WTC11 (cell line): Measurements from ENCODE around the gene NOC2L. TPM values are rescaled to one million over a fixed set of nuclear protein-coding genes. Genes with fewer than 3 reads are reported as not detected.
A peak's percentile ranks its signal among the peaks of the same experiment; 100 is the strongest.

Experiments used
- ATAC-seq: fragments of 200-7000 bp; cut with Tn5 transposase; 2 replicates; pipeline ENCODE4 v1.10.0; 2021; ENCODE audit warnings: mild to moderate bottlenecking, moderate library complexity
- CTCF ChIA-PET: fragments of 300-600 bp; sonication (Branson Sonifier 250); formaldehyde crosslinking; loops from one replicate; lab custom pipeline; 2021; ENCODE audit warnings: antibody characterized with exemption; lab: Charles Lee
- POLR2A ChIA-PET: fragments of 350-600 bp; sonication (Branson Sonifier 250); formaldehyde crosslinking; loops from one replicate; lab custom pipeline; 2021; ENCODE audit warnings: antibody characterized with exemption; lab: Charles Lee
- DNase-seq: peaks from one replicate; pipeline ENCODE4 v3.0.0; 2021; ENCODE audit warnings: low spot score
- H3K27ac Mint-ChIP-seq: 2 replicates; pipeline ENCODE4 v1.8.0; 2021; ENCODE audit warnings: mixed read lengths
- H3K27me3 Mint-ChIP-seq: 2 replicates; pipeline ENCODE4 v1.8.0; 2021; ENCODE audit warnings: low read depth, mild to moderate bottlenecking, moderate library complexity, mixed read lengths
- H3K36me3 Mint-ChIP-seq: 2 replicates; pipeline ENCODE4 v1.8.0; 2021; ENCODE audit warnings: mixed read lengths
- H3K4me1 Mint-ChIP-seq: 2 replicates; pipeline ENCODE4 v1.8.0; 2022; ENCODE audit warnings: mixed read lengths
- H3K4me3 Mint-ChIP-seq: 2 replicates; pipeline ENCODE4 v1.8.0; 2021; ENCODE audit warnings: mild to moderate bottlenecking, moderate library complexity, mixed read lengths
- H3K9me3 Mint-ChIP-seq: 2 replicates; pipeline ENCODE4 v1.8.0; 2021; ENCODE audit warnings: mixed read lengths
- AFF4 ChIP-seq: sonication (generic); formaldehyde crosslinking; IDR thresholded peaks from 2 replicates; pipeline ENCODE4 v1.8.1; 2023; ENCODE audit warnings: mild to moderate bottlenecking, missing genetic modification reagents, borderline replicate concordance
- ATF1 ChIP-seq: sonication (generic); formaldehyde crosslinking; IDR thresholded peaks from 2 replicates; pipeline ENCODE4 v1.8.1; 2023; ENCODE audit warnings: mild to moderate bottlenecking, moderate library complexity, missing genetic modification reagents
- EMX1 ChIP-seq: fragments of 250-450 bp; sonication (Bioruptor Pico); IDR thresholded peaks from 2 replicates; pipeline ENCODE4 v1.8.0; 2021; ENCODE audit warnings: mild to moderate bottlenecking
- ETV6 ChIP-seq: sonication (generic); formaldehyde crosslinking; IDR thresholded peaks from 2 replicates; pipeline ENCODE4 v1.8.1; 2022; ENCODE audit warnings: mild to moderate bottlenecking, missing genetic modification reagents
- FOXK1 ChIP-seq: sonication (generic); formaldehyde crosslinking; IDR thresholded peaks from 2 replicates; pipeline ENCODE4 v1.8.0; 2022; ENCODE audit warnings: mild to moderate bottlenecking, moderate library complexity, missing genetic modification reagents
- GTF2I ChIP-seq: fragments of 250-450 bp; sonication (Bioruptor Pico); conservative IDR thresholded peaks from 2 replicates; pipeline ENCODE4 v1.4.0; 2021; ENCODE audit warnings: mild to moderate bottlenecking
- HMGA2 ChIP-seq: fragments of 250-450 bp; sonication (Bioruptor Pico); IDR thresholded peaks from 2 replicates; pipeline ENCODE4 v1.4.0; 2021; ENCODE audit warnings: mild to moderate bottlenecking, moderate library complexity
- IRF1 ChIP-seq: sonication (generic); formaldehyde crosslinking; IDR thresholded peaks from 2 replicates; pipeline ENCODE4 v1.8.0; 2023; ENCODE audit warnings: missing genetic modification reagents
- JUN ChIP-seq: sonication (generic); formaldehyde crosslinking; IDR thresholded peaks from 2 replicates; pipeline ENCODE4 v1.8.0; 2023; ENCODE audit warnings: mild to moderate bottlenecking, missing genetic modification reagents
- KAT7 ChIP-seq: sonication (generic); formaldehyde crosslinking; IDR thresholded peaks from 2 replicates; pipeline ENCODE4 v1.8.1; 2023; ENCODE audit warnings: missing genetic modification reagents, mild to moderate bottlenecking, borderline replicate concordance
- MXD4 ChIP-seq: fragments of 250-450 bp; sonication (Bioruptor Pico); IDR thresholded peaks from 2 replicates; pipeline ENCODE4 v1.8.0; 2021; ENCODE audit warnings: mild to moderate bottlenecking, moderate library complexity, borderline replicate concordance
- NFATC4 ChIP-seq: fragments of 250-450 bp; sonication (Bioruptor Pico); IDR thresholded peaks from 2 replicates; pipeline ENCODE4 v1.9.0; 2021; ENCODE audit warnings: mild to moderate bottlenecking
- NR1H2 ChIP-seq: sonication (generic); formaldehyde crosslinking; IDR thresholded peaks from 2 replicates; pipeline ENCODE4 v1.9.0; 2021; ENCODE audit warnings: mild to moderate bottlenecking, moderate library complexity, missing genetic modification reagents
- NR2C2 ChIP-seq: sonication (generic); formaldehyde crosslinking; IDR thresholded peaks from 2 replicates; pipeline ENCODE4 v1.8.0; 2022; ENCODE audit warnings: mild to moderate bottlenecking, missing genetic modification reagents
- PRRX2 ChIP-seq: fragments of 250-450 bp; sonication (Bioruptor Pico); IDR thresholded peaks from 2 replicates; pipeline ENCODE4 v1.8.0; 2021; ENCODE audit warnings: mild to moderate bottlenecking
- TCF7 ChIP-seq: sonication (generic); formaldehyde crosslinking; IDR thresholded peaks from 2 replicates; pipeline ENCODE4 v1.8.0; 2022; ENCODE audit warnings: mild to moderate bottlenecking, low read depth, missing genetic modification reagents, moderate library complexity
- TEAD1 ChIP-seq: sonication (generic); formaldehyde crosslinking; IDR thresholded peaks from 2 replicates; pipeline ENCODE4 v1.8.0; 2022; ENCODE audit warnings: mild to moderate bottlenecking, missing genetic modification reagents
- TP53 ChIP-seq: sonication (generic); formaldehyde crosslinking; IDR thresholded peaks from 2 replicates; pipeline ENCODE4 v1.8.1; 2023; ENCODE audit warnings: mild to moderate bottlenecking, missing genetic modification reagents
- USF2 ChIP-seq: sonication (generic); formaldehyde crosslinking; IDR thresholded peaks from 2 replicates; pipeline ENCODE4 v1.8.1; 2023; ENCODE audit warnings: mild to moderate bottlenecking, missing genetic modification reagents, moderate library complexity
- ZBTB21 ChIP-seq: sonication (generic); formaldehyde crosslinking; IDR thresholded peaks from 2 replicates; pipeline ENCODE4 v1.8.1; 2023; ENCODE audit warnings: mild to moderate bottlenecking, missing genetic modification reagents, borderline replicate concordance
- ZBTB43 ChIP-seq: sonication (generic); formaldehyde crosslinking; IDR thresholded peaks from 2 replicates; pipeline ENCODE4 v1.8.1; 2023; ENCODE audit warnings: mild to moderate bottlenecking, missing genetic modification reagents
- ZNF232 ChIP-seq: sonication (generic); formaldehyde crosslinking; IDR thresholded peaks from 2 replicates; pipeline ENCODE4 v1.8.0; 2022; ENCODE audit warnings: mild to moderate bottlenecking, missing genetic modification reagents
- ZNF416 ChIP-seq: fragments of 250-450 bp; sonication (Bioruptor Pico); IDR thresholded peaks from 2 replicates; pipeline ENCODE4 v1.9.0; 2021; ENCODE audit warnings: mild to moderate bottlenecking, inconsistent platforms
- total RNA-seq: library from RNA; stranded (reverse); gene quantifications from 3 replicates; pipeline ENCODE4 v1.2.3, GENCODE V29; 2021

The NOC2L gene
- total RNA-seq, 1 experiment from 2014 or later, result 182 TPM

GRCh38 chr1:944341-945325, 14.4 kb downstream of the NOC2L start:
- no peaks in the 10 kb centered on the region for H3K9me3 Mint-ChIP-seq
- peaks cover 3% of the 10 kb centered on the region; the same call in 1 of the 2 replicates for H3K4me1 Mint-ChIP-seq
- peaks cover 30% of the 10 kb centered on the region for H3K27me3 Mint-ChIP-seq
- TF ChIP-seq GTF2I (CRISPR knock-in tag) (no peak), ETV6 (no peak), IRF1 (no peak), NR1H2 (CRISPR knock-in tag) (no peak), ZNF416 (CRISPR knock-in tag) (no peak)
- no peak overlapping the region for H3K27ac Mint-ChIP-seq
- ATAC-seq (no peak), DNase-seq (no peak)
- H3K36me3 Mint-ChIP-seq, result peaks cover 12% of the 10 kb centered on the region
- ChIA-PET POLR2A (no interaction called here), CTCF (interaction anchor here (0.6 to 3.3 kb wide), 5 partner anchors 17 to 106 kb away, joined by 3 to 19 read pairs (median 5); no protein-coding TSS in a partner anchor)
- H3K4me3 Mint-ChIP-seq, result no peak overlapping the region

- POLR2A ChIA-PET, result no interaction called here
- Mint-ChIP-seq H3K36me3 (peaks cover 6% of the 10 kb centered on the region), H3K27ac (no peak overlapping the region), H3K27me3 (peaks cover 39% of the 10 kb centered on the region), H3K4me1 (peaks cover 6% of the 10 kb centered on the region), H3K4me3 (no peak overlapping the region; the same call in 1 of the 2 replicates), H3K9me3 (no peaks in the 10 kb centered on the region)
- TF ChIP-seq TP53 (CRISPR knock-in tag) (no peak), MXD4 (no peak), JUN (no peak), USF2 (no peak), ZBTB43 (CRISPR knock-in tag) (no peak), HMGA2 (CRISPR knock-in tag) (no peak), NR2C2 (no peak), KAT7 (CRISPR knock-in tag) (no peak)
- no peak for DNase-seq
- no peak for ATAC-seq
- CTCF ChIA-PET, result interaction anchor here (0.6 to 4.9 kb wide), 9 partner anchors 8 to 1506 kb away, joined by 3 to 28 read pairs (median 4); no protein-coding TSS in a partner anchor
Observed at GRCh38 chr1:943545-944340, 15.3 kb downstream of the NOC2L start.

- peak overlapping the region; percentile 42; the same call in 1 of the 2 replicates for H3K4me3 Mint-ChIP-seq
- H3K36me3 Mint-ChIP-seq, result peaks cover 5% of the 10 kb centered on the region; the same call in 1 of the 2 replicates
- ATAC-seq, result peak; percentile 2; the same call in 1 of the 2 replicates
- H3K4me1 Mint-ChIP-seq, result peaks cover 6% of the 10 kb centered on the region
- H3K9me3 Mint-ChIP-seq, result no peaks in the 10 kb centered on the region
- no peak overlapping the region for H3K27ac Mint-ChIP-seq
- DNase-seq, result no peak
- POLR2A ChIA-PET, result interaction anchor here (0.5 to 1.2 kb wide), 4 partner anchors 10 to 28 kb away, joined by 3 read pairs; partner anchors contain the start of gene NOC2L
- peaks cover 46% of the 10 kb centered on the region for H3K27me3 Mint-ChIP-seq
- CTCF ChIA-PET, result interaction anchor here (0.7 to 4.9 kb wide), 12 partner anchors 9 to 121 kb away, joined by 3 to 28 read pairs (median 5); partner anchors contain the start of gene PLEKHN1
- no peak for TF ChIP-seq AFF4 (CRISPR knock-in tag)
- no peak for TF ChIP-seq FOXK1
- no peak for TF ChIP-seq TCF7 (CRISPR knock-in tag)
- peak; percentile 70; the same call in 1 of the 2 replicates for TF ChIP-seq EMX1 (CRISPR knock-in tag)
- 0 out of 2 replicates have a peak, but pooled peaks have one; percentile 20 for TF ChIP-seq TP53 (CRISPR knock-in tag)
- 0 out of 2 replicates have a peak, but pooled peaks have one; percentile 50 for TF ChIP-seq NFATC4
- no peak for TF ChIP-seq PRRX2
- no peak for TF ChIP-seq ATF1 (CRISPR knock-in tag)
- no peak for TF ChIP-seq NR2C2
- peak; percentile 66 for TF ChIP-seq ZBTB21 (CRISPR knock-in tag)
- TF ChIP-seq ZNF232 (CRISPR knock-in tag), result no peak
- TF ChIP-seq MXD4, result no peak
- peak; percentile 17; the same call in 1 of the 2 replicates for TF ChIP-seq TEAD1 (CRISPR knock-in tag)
Observed at GRCh38 chr1:942864-943533, 16.1 kb downstream of the NOC2L start.
